ENCODE data around the gene PTPRN2.
"Not testable (repeated sequence)": the region's sequence is repeated elsewhere in the genome, so short reads cannot be mapped to it uniquely, and the experiment has no call there.

Gene PTPRN2

DNA sequence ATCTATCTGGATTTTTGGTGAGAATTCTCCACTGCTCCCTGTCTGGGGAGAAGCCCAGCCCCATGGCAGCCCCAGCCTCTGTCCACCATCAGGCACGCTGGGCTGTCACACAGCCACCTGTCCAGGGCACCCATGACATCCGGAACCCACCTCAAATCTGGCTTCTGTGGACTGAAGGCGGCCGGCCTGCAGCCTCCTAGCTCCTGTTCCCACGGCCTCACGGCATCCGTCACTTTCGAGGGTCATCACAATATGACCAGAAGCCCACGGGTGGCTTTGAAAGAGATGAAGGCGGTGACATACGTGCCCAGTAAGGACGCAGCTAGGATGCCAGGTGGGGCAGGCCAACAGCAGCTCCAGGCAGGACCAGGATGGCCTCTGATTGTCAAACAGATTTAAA lies 140.9 kb downstream of the PTPRN2 start:
- DNase-seq (ENCODE audit: low read depth in 4 of 4, low spot score in 1 of 4) = no peak

DNA sequence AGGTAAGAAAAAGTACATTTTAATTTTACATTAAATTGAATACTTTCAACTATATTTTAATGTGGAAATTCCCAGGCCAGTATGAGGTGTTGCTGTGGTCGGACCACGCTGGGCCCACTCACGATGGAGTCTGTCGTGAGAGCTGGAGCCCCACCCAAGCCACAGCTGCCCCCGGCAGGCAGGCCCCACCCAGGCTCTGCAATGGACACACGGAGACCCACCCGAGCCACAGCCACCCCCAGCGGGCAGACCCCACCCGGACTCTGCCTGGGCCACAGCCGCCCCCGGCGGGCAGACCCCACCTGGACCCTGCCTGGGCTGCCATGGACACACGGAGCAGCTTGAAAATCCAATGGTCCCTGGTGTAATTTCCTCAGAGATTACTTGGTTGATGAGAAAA lies 141.3 kb downstream of the PTPRN2 start:
- no peak for DNase-seq (ENCODE audit: low read depth in 4 of 4, low spot score in 1 of 4)

DNA sequence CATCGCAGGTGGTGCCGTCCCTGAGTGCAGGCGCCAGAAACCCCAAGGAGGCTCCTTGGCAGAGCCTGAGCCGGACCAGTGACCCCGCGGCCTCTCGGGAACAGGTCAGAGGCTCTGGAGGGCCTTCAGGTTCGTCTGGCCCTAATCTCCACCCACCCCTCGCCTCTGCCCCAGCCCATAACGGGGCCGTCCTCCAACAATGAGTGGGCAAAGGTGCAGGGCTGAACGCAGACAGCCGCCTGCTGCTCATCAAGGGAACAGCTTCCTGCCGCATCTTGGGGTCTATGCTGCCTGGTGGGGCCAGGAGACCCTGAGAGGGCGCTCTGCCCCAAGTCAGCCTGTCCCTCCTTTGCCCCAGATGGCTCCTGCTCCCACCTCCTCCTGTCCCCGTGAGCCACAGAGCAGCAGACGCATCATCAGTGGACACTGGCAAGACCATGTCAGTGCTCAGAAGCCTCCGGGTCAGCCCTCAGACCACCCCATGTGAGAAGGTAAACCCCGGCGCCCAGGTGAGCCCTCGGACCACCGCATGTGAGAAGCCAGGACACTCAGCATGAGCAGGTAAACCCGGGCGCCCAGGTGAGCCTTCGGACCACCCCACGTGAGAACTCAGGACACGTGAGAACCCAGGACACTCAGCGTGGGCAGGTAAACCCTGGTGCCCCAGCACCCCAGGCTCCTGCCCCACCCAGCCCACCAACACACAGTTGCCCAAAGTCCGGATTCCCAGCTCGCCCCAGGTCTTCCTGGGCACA lies 142.0 kb downstream of the PTPRN2 start:
- DNase-seq (ENCODE audit: low read depth in 4 of 4, low spot score in 1 of 4) = no peak

DNA sequence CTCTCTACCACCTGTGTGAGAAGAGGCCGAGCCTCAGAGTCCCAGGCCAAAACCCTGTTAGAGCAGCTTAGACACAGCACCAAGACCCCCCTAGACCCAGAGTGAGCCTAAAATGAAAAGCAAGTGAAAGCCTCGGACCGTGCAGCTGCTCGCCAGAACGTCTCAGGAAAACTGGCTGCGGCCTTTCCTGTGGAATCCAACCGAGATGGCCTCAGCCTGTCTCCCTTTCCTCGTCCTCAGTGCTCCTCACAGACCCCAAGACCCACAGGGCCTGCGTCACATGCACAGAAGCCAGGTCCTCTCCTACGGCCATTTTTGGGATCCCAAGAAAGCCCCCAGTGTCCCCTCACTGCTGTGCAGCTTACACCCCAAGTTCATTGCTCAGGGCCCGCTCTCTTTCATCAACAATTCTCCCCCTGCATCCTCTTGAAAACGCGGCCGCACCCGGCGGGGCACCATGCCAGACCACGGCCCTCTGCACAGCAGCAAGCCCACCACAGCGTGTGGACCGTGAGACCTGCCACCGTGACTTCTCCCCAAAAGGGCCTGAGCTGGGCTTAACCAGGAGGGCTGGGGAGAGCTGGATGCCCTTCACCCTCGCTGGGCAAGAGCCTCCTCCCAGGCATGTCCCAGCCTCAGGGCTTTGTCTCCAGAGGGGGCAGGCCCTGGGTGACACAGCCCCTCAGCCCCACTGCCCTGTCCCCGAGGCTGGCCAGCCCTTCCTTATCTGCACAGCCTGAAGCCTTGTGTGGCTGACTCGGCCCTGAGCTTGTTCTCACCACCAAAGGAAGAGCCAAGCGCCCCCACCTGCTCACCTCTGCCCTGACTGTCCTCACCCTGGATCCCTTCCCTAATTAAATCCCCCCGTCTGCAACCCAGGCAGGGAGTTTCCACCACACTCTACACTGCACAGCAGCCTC lies 142.9 kb downstream of the PTPRN2 start:
- DNase-seq (ENCODE audit: low read depth in 4 of 4, low spot score in 1 of 4) = no peak

DNA sequence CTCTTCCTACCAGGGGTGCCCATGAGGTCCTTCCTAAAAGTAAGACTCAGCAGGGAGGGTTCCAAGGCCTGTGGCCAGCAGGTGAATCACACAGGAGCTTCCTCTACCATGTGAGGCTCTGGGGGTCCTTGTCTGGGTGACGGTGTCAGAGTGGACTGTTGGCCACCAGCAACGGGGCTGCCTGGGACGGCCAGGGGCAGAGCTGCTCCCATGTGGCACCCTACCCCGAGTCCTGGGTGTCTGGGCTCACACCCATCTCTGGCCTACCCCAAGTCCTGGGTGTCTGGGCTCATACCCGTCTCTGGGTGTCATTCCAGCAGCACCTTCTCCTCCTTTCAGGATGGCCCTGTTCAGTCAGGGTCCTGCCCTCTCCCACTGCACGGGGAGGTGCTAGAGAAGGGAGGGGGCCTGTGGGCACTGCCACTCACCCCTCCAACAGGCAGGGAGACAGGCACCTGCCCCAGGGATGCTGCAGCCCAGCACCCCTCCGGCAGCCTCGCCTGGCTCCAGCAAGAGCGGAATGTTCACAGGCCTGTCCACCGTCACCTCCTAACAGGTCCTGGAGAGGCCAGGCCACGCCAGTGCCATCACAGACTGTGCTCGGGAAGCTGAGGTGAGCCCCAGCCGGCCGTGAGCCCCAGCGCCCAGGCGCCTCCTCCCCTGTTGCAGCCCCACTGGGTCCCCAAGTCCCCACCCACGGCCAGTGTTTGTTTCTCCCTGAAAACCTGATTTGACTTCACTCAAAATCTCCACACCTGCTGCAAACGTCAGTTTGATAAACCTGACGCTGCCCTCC lies 143.7 kb downstream of the PTPRN2 start:
- DNase-seq (ENCODE audit: low read depth in 4 of 4, low spot score in 1 of 4) = no peak

DNA sequence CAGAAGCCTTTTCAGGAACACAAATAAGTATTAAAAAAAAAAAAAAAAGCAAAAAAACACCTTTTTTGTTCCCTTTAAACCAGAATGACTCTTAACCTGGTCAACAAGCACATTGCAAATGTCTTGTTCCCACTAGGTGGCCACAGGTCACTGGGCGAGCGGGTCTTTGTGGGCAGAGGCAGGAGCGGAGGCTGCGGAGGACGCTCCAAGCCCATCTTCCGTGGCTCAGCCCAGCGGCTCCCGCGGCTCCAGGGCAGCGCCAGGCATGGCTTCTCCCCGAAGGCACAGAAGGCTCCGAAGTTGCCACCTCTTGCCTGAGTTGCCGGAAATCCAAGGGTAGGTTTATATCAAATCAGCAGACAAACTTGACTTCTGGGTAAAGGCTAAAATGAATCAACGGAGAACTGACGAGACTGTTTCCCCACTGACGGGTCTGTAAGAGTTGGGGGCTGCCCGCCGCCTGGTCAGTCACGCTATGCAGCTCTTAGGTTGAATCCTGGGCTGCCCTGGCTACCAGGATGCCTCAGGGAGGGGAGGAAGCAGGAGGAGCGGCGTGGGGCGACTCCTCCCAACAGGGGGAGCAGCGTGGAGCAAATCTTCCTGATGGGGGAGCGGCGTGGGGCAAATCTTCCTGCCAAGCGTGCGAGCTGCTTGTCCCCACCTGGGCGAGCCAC lies 144.5 kb downstream of the PTPRN2 start:
- no peak for DNase-seq (ENCODE audit: low read depth in 4 of 4, low spot score in 1 of 4)

DNA sequence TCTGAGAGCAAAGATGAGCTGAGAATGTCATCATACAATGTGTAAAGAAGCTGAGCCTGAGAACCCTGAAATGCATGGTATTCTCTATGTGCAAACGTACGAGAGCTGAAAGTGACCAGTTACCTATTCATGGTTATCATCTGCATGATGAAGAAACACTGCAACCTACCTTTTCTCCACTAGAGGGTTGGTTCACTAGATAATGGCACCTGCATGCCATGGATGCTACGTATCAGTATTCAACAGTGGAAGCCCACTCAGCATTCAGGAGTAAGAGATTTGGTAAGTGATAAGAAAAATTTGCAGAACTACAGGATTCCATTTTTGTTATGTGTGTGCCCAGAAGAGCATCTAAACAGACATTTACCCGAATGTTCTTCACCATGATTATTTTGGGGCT lies 145.4 kb downstream of the PTPRN2 start:
- no peak for DNase-seq (ENCODE audit: low read depth in 4 of 4, low spot score in 1 of 4)

DNA sequence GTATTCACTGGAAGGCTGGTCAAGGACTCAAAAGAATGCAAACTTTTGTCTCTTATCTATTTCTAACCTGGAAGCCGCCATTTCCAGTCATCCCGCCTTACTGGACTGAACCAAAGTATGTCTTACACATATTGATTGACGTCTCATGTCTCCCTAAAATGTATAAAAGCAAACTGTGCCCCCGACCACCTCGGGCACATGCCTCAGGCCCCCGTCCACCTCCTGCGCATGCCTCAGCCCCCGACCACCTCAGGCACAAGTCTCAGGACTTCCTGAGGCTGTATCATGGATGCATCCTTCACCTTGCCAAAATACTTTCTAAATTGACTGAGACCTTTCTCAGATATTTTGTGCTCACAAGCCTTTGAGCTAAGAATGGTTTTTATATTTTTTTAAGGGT lies 148.6 kb downstream of the PTPRN2 start:
- DNase-seq (ENCODE audit: low read depth in 4 of 4, low spot score in 1 of 4) = no peak

DNA sequence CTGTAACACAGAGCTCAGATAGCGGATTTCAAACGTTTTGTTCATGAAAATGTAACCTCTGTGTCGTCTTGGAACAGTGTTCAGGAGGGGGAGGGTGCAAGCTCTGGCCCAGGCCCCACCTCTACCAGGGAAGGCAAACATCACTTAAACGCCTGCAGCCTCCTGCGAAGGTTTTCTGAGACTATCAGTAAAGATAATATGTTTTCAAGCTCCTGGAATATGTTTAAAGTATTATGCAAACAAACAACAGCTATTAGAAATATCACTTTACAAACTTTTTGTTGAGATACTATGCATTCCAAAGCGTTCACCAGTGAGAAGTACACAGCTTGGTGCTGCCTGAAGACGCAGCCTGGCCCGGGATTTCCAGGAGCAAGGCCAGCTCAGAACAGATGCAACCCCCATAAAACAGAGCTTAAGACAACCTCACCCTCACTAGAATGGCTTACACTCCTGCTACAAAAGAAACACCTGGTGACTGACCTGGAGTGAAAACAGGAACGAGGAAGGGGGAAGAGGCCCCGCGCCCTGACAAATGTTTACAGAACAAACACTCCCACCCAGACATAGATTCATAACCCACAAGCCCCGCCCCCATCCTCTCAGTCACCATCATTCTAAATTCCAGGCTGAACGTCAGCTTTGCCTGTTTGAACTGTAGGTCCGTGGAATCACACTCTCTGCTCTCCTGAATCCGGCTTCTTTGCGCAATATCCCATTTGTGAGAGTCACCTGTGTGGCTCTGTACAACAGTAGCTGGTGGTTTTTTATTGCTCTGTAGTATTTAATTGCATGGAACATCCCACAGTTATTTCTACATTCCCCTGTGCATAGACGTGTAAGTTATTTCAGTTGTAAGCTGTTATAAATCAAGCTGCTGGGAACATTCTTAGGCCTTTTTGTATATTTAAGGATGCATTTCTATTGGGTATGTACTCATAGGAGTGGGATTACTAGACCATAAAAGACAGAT lies 155.0 kb downstream of the PTPRN2 start:
- DNase-seq (ENCODE audit: low read depth in 4 of 4, low spot score in 1 of 4) = no peak

DNA sequence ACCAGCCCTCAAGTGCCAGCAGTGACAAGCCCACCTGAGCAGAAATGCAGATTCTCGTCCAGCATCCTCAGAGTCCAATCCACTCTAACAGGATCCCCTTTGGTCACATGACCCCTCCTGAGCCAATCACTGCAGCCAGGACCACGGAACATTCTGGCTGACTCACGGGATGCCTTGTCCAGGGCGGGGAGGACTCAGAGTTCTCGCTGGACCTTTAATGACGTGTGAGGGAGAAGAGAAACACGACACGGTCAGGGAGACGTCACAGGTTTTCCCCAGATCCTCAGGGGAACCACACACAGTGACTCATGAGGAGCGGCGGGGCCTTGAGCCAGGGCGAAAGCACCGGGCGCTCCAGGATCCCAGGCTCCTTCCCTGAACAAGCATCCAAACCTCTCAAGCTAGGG lies 155.7 kb downstream of the PTPRN2 start:
- DNase-seq (ENCODE audit: low read depth in 4 of 4, low spot score in 1 of 4) = no peak

DNA sequence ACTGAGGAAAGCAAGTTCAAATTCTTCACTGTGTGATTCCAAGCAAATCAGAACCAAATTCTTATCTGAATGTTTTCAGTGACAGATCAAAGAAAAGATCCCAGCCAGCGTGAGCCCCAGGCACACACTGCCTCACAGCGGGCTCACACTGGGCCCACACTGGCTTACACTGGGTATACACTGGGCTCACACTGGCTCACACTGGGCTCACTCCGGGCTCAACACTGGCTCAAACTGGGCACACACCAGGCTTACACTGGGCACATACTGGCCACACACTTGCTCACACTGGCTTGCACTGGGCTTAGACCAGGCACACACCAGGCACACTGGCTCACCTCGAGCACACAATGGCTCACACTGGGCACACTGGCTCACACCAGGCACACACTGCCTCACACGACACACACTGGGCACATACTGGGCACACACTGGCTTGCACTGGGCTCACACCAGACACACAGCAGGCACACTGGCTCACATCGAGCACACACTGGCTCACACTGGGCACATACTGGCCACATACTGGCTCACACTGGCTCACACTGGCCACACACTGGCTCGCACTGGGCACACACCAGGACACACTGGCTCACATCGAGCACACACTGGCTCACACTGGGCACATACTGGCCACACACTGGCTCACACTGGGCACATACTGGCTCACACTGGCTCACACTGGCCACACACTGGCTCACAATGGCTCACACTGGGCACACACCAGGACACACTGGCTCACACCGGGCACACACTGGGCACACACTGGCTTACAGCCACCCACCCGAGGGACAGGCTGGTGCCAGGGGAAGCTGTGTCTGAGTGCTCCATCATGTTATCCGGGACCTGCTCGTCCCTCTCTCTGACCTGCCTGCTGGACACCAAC lies 156.3 kb downstream of the PTPRN2 start:
- DNase-seq (ENCODE audit: low read depth in 4 of 4, low spot score in 1 of 4) = no peak

DNA sequence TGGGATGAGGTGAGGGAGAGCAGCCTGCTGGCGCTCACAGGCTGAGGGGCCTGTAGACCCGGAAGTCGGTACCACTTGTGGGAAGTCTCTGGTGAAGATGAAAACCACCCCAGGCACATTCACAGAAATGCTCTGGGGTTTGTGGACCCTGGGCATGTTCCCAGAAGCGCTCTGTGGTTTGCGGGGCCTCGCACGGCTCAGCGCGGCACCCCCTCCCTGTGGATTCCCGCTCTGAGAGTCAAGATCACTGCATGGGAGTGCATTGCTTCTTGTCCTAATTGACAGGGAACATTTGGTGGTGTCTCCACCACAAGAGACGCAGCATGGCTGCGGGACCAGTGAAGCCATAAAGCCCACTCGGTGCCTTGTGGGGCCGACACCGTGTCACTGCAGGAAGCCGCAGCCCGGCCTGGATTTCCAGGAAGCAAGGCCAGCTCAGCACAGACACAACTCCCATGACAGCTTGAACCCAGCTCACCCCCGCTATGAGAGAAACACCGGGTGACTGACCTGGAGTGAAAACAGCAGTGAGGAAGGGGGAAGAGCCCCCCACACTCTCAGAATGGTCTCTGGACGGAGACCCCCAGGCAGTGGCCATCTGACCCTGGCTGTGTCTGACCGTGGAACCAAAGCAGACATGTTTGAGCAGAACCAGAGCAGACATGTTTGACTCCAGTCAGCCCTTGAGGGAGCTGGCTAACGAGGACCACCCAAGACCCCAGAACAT lies 157.2 kb downstream of the PTPRN2 start:
- DNase-seq (ENCODE audit: low read depth in 4 of 4, low spot score in 1 of 4) = no peak

DNA sequence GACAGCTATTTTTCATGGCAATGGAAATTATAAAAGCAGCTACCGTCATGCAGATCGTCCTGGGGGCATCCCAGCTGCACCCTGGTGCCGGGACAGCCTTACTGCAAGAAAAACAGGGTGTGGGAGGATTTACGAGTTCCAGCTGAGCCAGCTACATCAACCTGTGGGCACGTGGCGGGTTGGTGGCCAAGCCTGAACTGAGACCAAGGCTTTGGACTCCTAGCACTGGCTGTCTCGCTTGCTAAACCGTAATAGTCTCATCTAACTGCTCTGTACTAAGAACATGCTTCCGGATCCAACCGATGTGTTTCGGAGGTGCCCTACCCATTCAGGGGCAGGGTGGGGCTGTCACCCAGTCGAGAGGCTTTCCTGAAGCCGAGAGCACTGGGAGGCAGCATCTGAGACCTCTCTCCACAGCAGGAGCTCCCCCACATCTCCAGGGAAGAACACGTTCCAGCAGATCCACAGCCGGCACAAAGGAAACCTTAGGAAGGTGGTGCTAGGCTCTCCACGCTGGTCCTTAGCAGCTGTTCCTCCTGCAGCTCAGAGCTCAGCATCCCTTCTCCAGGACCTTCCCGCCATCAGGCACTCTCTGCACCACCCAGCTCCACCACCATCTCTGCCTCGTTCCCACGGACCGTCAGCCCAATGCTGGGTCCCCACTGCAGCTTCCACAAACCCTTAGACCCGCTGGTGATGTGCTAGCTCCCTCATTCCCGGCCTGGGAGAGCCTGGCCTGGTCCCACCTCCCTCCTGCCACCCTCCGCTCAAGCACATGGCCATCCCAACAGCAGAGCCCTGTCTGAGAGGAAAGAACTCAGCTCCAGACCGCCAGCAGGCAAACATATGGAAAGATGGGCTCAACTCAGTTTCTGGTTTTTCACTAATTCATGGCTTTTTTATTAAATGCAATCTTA lies 158.5 kb downstream of the PTPRN2 start:
- DNase-seq (ENCODE audit: low read depth in 4 of 4, low spot score in 1 of 4) = no peak

DNA sequence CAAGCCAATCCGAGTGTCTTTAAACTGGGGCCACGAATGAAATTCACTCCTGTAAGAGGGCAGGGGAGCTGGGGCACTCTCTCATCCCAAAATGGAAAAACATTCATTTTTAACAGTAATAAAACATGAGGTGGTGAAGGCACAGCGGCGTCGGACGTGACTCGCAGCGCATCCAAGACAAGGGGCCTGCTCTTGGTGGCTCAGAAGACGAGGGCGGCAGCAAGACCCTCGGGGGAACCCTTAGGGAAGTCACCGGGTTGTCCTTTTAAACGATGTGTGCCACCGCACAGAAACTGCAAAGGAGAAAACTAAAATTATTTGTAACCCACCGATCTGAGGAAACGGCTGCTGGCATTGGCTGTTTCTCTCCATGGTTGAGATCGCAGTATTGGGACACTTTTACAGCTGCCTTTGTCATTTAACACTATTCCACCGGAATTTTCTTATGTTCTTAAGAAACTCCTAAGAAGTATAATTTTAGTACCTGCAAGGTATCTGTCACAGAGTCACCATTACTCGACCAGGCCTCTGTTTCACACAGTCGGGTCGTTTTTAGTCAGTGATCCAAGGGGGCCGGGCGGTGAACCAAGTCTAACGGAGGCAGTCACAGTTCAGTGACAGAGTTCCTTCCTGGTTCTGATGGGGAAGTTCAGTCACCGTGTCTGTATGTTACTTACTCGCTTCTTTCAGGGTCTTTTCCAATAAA lies 159.3 kb downstream of the PTPRN2 start:
- no peak for DNase-seq (ENCODE audit: low read depth in 4 of 4, low spot score in 1 of 4)

DNA sequence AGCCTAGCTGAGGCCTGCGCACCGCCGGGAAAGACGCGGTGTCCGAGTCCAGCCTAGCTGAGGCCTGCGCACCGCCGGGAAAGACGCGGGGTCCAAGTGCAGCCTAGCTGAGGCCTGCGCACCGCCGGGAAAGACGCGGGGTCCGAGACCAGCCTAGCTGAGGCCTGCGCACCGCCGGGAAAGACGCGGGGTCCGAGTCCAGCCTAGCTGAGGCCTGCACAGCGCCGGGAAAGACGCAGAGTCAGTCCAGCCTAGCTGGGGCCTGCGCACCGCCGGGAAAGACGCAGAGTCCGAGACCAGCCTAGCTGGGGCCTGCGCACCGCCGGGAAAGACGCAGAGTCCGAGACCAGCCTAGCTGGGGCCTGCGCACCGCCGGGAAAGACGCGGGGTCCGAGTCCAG lies 161.9 kb downstream of the PTPRN2 start:
- not testable (repeated sequence) for DNase-seq (ENCODE audit: low read depth in 4 of 4, low spot score in 1 of 4)

DNA sequence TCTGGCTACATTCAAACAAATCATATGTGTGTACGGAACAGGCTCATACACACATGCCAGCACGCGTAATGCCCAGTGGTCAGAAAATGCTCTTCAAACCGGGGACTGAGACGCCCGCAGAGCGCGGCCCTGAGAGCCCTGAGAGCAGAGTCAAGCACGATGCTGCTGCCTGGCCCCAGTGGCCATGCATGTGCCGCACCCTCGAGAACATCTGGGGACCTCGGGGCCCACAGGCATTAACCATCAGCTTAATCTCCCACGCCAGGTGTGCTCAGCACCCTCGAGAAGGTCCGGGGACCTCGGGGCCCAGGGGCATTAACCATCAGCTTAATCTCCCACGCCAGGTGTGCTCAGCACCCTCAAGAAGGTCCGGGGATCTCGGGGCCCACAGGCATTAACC lies 163.1 kb downstream of the PTPRN2 start:
- DNase-seq (ENCODE audit: low read depth in 4 of 4, low spot score in 1 of 4) = no peak

DNA sequence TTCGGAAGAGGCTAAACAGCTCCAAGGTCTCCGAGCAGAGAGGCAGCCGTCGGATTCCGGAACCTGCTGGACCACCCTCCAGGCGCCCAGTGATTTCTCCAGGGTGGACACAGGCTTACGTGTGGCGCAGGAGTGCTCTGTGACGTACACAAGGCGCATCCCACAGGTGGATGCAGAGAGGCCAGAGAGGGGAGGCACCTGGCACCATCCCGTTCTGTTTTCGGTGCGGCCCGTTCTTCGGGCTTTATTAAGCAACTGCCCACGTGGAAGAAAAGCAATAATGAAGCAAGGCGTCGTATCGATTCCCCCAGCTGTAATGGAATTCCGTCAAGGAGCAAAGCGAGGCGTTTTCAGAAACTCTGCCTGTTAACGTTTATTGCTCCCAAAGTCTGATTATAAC lies 163.6 kb downstream of the PTPRN2 start:
- DNase-seq (ENCODE audit: low read depth in 4 of 4, low spot score in 1 of 4) = no peak
